Measurements from ENCODE around the gene REEP1. TPM values are rescaled to one million over a fixed set of nuclear protein-coding genes. Genes with fewer than 3 reads are reported as not detected.

The REEP1 gene
- total and polyA plus RNA-seq, 2 of the 4 experiments (the other 2 are of a cell fraction) = under 0.01 to 0.03 TPM

DNA sequence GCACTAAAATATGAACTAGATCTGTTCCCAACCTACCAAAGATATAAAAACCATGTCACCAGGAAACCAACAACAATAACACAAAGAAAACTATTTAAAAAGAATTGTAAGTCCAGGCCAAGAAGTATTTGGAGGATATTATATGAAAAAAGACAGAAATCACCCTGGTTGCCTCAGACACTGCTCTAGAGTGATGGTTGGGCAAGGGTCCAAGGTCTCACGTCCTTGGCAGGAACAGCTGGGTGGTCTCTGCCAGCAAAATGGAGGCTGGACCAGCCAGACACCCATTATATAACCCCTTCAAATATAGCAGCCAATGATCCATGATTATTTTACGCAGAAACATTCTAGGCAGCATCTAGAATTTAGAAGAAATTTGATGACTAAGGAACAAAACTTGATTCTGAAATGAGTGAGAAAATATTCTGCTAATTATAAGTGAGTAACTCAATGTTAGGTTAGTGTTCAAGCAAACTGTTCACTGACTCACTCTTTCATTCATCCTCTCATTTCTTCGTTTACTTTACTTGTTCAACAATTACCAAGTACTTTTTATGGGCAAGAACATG is 102.8 kb downstream of the REEP1 start:
- no TSS peak for BruUV-seq (replicated peaks)
- Histone ChIP-seq H2BK15ac (ENCODE audit: low read depth, low read length) (no peak overlapping the region), H3K79me1 (ENCODE audit: low read depth in 1 of 2, low read length in 2 of 2) (no peaks in the 10 kb centered on the region), H3K4me2 (ENCODE audit: low read depth, low read length) (no peak overlapping the region), H3K9ac (ENCODE audit: low read depth, low read length) (no peak overlapping the region), H2BK20ac (ENCODE audit: low read depth, low read length) (no peak overlapping the region), H3K27me3 (ENCODE audit: control insufficient read depth, insufficient read depth, low read length) (peaks cover 19% of the 10 kb centered on the region), H4K91ac (ENCODE audit: insufficient read depth, low read depth, low read length) (no peak overlapping the region), H3K9me1 (ENCODE audit: insufficient read depth, low read length) (no peaks in the 10 kb centered on the region), H3K27ac (ENCODE audit: insufficient read depth, low read length) (no peak overlapping the region), H3K4ac (ENCODE audit: low read depth, low read length) (no peak overlapping the region), H2AFZ (replicated peaks; ENCODE audit: low read length, poor library complexity) (no peak overlapping the region), H4K8ac (ENCODE audit: low read depth in 2 of 2, low read length in 2 of 2) (no peak overlapping the region), H3K9me3 (ENCODE audit: control insufficient read depth, insufficient read depth, low read length) (no peaks in the 10 kb centered on the region), H3K23ac (ENCODE audit: low read depth, low read length) (no peak overlapping the region), H2AK9ac (replicated peaks; ENCODE audit: low read depth, low read length, poor library complexity) (no peak overlapping the region), H3K4me1 (ENCODE audit: control insufficient read depth, insufficient read depth, low read length) (no peaks in the 10 kb centered on the region), H2BK120ac (ENCODE audit: low read depth, low read length) (no peak overlapping the region), H3K18ac (ENCODE audit: low read depth, low read length) (no peak overlapping the region), H3K36me3 (ENCODE audit: control insufficient read depth, insufficient read depth, low read length) (no peaks in the 10 kb centered on the region), H2AK5ac (ENCODE audit: low read depth, low read length) (no peak overlapping the region), H4K20me1 (ENCODE audit: insufficient read depth, low read length) (no peaks in the 10 kb centered on the region), H4K5ac (ENCODE audit: low read depth, low read length) (no peak overlapping the region), H3K14ac (replicated peaks; ENCODE audit: low read depth, low read length) (no peak overlapping the region), H2BK5ac (ENCODE audit: low read depth, low read length, poor library complexity, severe bottlenecking) (no peak overlapping the region), H3K56ac (ENCODE audit: extremely low read depth, insufficient read depth, low read length) (no peak overlapping the region), H3K4me3 (ENCODE audit: insufficient read depth, low read depth, low read length) (no peak overlapping the region)
- TF ChIP-seq RFX5 (IDR thresholded peaks at IDR 0.05; ENCODE audit: low read depth, low read length) = no peak
- no peak for TF ChIP-seq MAZ (IDR thresholded peaks at IDR 0.05; ENCODE audit: borderline replicate concordance, low read depth, low read length)
- no peak for TF ChIP-seq SMC3 (IDR thresholded peaks at IDR 0.05; ENCODE audit: low read depth, low read length)
- no peak for TF ChIP-seq POLR2A (IDR thresholded peaks at IDR 0.05; ENCODE audit: low read depth, low read length)
- TF ChIP-seq, protein P1, sequence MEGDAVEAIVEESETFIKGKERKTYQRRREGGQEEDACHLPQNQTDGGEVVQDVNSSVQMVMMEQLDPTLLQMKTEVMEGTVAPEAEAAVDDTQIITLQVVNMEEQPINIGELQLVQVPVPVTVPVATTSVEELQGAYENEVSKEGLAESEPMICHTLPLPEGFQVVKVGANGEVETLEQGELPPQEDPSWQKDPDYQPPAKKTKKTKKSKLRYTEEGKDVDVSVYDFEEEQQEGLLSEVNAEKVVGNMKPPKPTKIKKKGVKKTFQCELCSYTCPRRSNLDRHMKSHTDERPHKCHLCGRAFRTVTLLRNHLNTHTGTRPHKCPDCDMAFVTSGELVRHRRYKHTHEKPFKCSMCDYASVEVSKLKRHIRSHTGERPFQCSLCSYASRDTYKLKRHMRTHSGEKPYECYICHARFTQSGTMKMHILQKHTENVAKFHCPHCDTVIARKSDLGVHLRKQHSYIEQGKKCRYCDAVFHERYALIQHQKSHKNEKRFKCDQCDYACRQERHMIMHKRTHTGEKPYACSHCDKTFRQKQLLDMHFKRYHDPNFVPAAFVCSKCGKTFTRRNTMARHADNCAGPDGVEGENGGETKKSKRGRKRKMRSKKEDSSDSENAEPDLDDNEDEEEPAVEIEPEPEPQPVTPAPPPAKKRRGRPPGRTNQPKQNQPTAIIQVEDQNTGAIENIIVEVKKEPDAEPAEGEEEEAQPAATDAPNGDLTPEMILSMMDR (conservative IDR thresholded peaks at IDR 0.05; ENCODE audit: low read depth, low read length) = no peak
- TF ChIP-seq NFE2L2 (IDR thresholded peaks at IDR 0.05; ENCODE audit: low read depth, low read length) = no peak
- no peak for TF ChIP-seq BHLHE40 (IDR thresholded peaks at IDR 0.05; ENCODE audit: low read depth, low read length)
- TF ChIP-seq CEBPB (IDR thresholded peaks at IDR 0.05; ENCODE audit: low read depth, low read length) = no peak
- TF ChIP-seq MXI1 (IDR thresholded peaks at IDR 0.05; ENCODE audit: borderline replicate concordance, low read depth, low read length) = no peak
- TF ChIP-seq CHD1 (IDR thresholded peaks at IDR 0.05; ENCODE audit: low read depth, low read length) = no peak
- no peak for TF ChIP-seq RCOR1 (IDR thresholded peaks at IDR 0.05; ENCODE audit: insufficient replicate concordance, low read length)
- TF ChIP-seq, protein P2, sequence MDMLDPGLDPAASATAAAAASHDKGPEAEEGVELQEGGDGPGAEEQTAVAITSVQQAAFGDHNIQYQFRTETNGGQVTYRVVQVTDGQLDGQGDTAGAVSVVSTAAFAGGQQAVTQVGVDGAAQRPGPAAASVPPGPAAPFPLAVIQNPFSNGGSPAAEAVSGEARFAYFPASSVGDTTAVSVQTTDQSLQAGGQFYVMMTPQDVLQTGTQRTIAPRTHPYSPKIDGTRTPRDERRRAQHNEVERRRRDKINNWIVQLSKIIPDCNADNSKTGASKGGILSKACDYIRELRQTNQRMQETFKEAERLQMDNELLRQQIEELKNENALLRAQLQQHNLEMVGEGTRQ (IDR thresholded peaks at IDR 0.05; ENCODE audit: low read depth, low read length) = no peak
- WGBS, 2 experiments (ENCODE audit: extremely low coverage in 2 of 2, insufficient read length in 1 of 2) = no CpG with 5 or more reads among the region's 3 CpGs
- intact Hi-C loops (cut with micrococcal nuclease) = no loop called here
- ATAC-seq (ENCODE audit: low read depth) (no peak), DNase-seq (no peak)
- in situ Hi-C loops (cut with MboI; ENCODE audit: low sequenced_read_pairs) = no loop called here
- POLR2A ChIA-PET (ENCODE audit: unreplicated experiment) = no interaction called here
- dilution Hi-C loops (cut with HindIII; ENCODE audit: low sequenced_read_pairs, unreplicated experiment) = no loop called here
- CTCF ChIA-PET = no interaction called here

Measured in IMR-90 (cell line).